K562 (cell line): ENCODE measurements around the gene ARFGAP1. TPM values are rescaled to one million over a fixed set of nuclear protein-coding genes. Genes with fewer than 3 reads are reported as not detected.

Experiments
- ATAC-seq: fragments of 200-7000 bp; cut with Tn5 transposase; 3 replicates; pipeline ENCODE4 v1.9.1; 2020; ENCODE audit warnings: moderate library complexity
- BruUV-seq: library from RNA; stranded (reverse); fragments of 400-500 nt; replicated peaks from 2 replicates; lab custom pipeline; 2021; lab: Mats Ljungman, UMichigan
- CTCF ChIA-PET: fragments of 300-600 bp; formaldehyde crosslinking; extraction: SDS; loops from one replicate; lab custom pipeline; 2021; ENCODE audit warnings: low intra/inter-chr PET ratio; lab: Yijun Ruan, JAX
- POLR2A ChIA-PET: fragments of 300-600, 350-650 bp; sonication (Branson Sonifier 250); formaldehyde crosslinking; extraction: SDS; loops from one replicate; lab custom pipeline; 2021; ENCODE audit warnings: antibody characterized with exemption, inconsistent platforms; lab: Yijun Ruan, JAX
- DNase-seq, 4 experiments: peaks; one replicate each; pipeline versions ENCODE4 v3.0.0 to v3.0.0-alpha.2; 2011 to 2018; ENCODE audit warnings: low spot score in 3 of 4, mixed read lengths in 3 of 4; ENCODE audit errors: extremely low read depth in 1 of 4
- FAIRE-seq: peaks from 2 replicates; lab custom pipeline; 2011; peaks lifted over from hg19 to GRCh38; lab: Jason Lieb, UNC
- H2AFZ ChIP-seq: 2 replicates; pipeline ENCODE4 v1.6.0; 2011; ENCODE audit warnings: low read depth, low read length, control low read depth, inconsistent platforms
- H3K27ac ChIP-seq: fragments of 200-600 bp; 3 replicates; pipeline ENCODE4 v1.8.0; 2011; ENCODE audit warnings: low read depth, mild to moderate bottlenecking, control low read depth, inconsistent platforms, low read length, moderate library complexity, mixed read lengths; ENCODE audit errors: extremely low read depth
- H3K27me3 ChIP-seq, 2 experiments: fragments of 300-600 bp in 1 of 2; 2 replicates in 1 of 2; 3 replicates in 1 of 2; pipeline versions ENCODE4 v1.6.0 to v1.8.0; 2011; ENCODE audit warnings: inconsistent platforms in 2 of 2, low read length in 2 of 2, mild to moderate bottlenecking in 1 of 2, mixed read lengths in 1 of 2, moderate library complexity in 1 of 2; ENCODE audit not compliant: control insufficient read depth in 2 of 2, insufficient read depth in 2 of 2
- H3K36me3 ChIP-seq: fragments of 300-600 bp; 3 replicates; pipeline ENCODE4 v1.8.0; 2011; ENCODE audit warnings: mild to moderate bottlenecking, low read length, inconsistent platforms; ENCODE audit not compliant: control insufficient read depth, insufficient read depth
- H3K4me1 ChIP-seq, 2 experiments: fragments of 200-600 bp in 1 of 2; replicated peaks in 1 of 2; 2 replicates in 1 of 2; 3 replicates in 1 of 2; pipeline versions ENCODE4 v1.5.1 to v1.8.0; 2011; ENCODE audit warnings: inconsistent platforms in 2 of 2, low read length in 2 of 2, mild to moderate bottlenecking in 1 of 2, mixed read lengths in 1 of 2, moderate library complexity in 1 of 2; ENCODE audit not compliant: control insufficient read depth in 2 of 2, insufficient read depth in 2 of 2
- H3K4me2 ChIP-seq: 2 replicates; pipeline ENCODE4 v1.6.1; 2011; ENCODE audit warnings: low read length, control low read depth, inconsistent platforms, mixed read lengths; ENCODE audit not compliant: insufficient read depth
- H3K4me3 ChIP-seq: fragments of 200-600 bp; sonication (generic), shearing (Covaris generic); 2 replicates; pipeline ENCODE4 v1.5.1; 2016; ENCODE audit warnings: control low read depth, inconsistent platforms
- H3K79me2 ChIP-seq: fragments of 200-600 bp; 3 replicates; pipeline ENCODE4 v1.8.0; 2011; ENCODE audit warnings: low read length, inconsistent platforms; ENCODE audit not compliant: control insufficient read depth, insufficient read depth
- H3K9ac ChIP-seq, 2 experiments: 2 replicates each; pipeline versions ENCODE4 v1.6.0 to v1.6.1; 2011; ENCODE audit warnings: low read depth in 2 of 2, low read length in 2 of 2, control low read depth in 1 of 2, inconsistent platforms in 1 of 2, mild to moderate bottlenecking in 1 of 2, mixed read lengths in 1 of 2; ENCODE audit not compliant: insufficient read depth in 1 of 2
- H3K9me1 ChIP-seq: one replicate; pipeline ENCODE4 v1.6.0; 2011; ENCODE audit warnings: inconsistent platforms, mild to moderate bottlenecking, low read length, moderate library complexity; ENCODE audit not compliant: control insufficient read depth, insufficient read depth
- H3K9me3 ChIP-seq: replicated peaks from 2 replicates; pipeline ENCODE4 v1.5.1; 2011; ENCODE audit warnings: low read depth, low read length, inconsistent platforms; ENCODE audit not compliant: control insufficient read depth, insufficient read depth
- H4K20me1 ChIP-seq: replicated peaks from 2 replicates; pipeline ENCODE4 v1.6.1; 2011; ENCODE audit warnings: low read length, inconsistent platforms, mixed read lengths; ENCODE audit not compliant: control insufficient read depth, insufficient read depth
- CCNT2 ChIP-seq: IDR thresholded peaks from 2 replicates; pipeline ENCODE4 v1.6.1; 2011; ENCODE audit warnings: borderline replicate concordance, low read depth, mild to moderate bottlenecking, moderate library complexity, mixed read lengths, low read length; ENCODE audit not compliant: insufficient read length; ENCODE audit errors: extremely low read depth
- CEBPG ChIP-seq, 3 experiments: fragments of 200-800 bp in 1 of 3; sonication (Bioruptor generic) in 1 of 3; sonication (generic) in 1 of 3; formaldehyde crosslinking in 1 of 3; IDR thresholded peaks in 2 of 3; conservative IDR thresholded peaks in 1 of 3; 2 replicates each; pipeline versions ENCODE4 v1.6.1 to v1.8.0; 2016 to 2022; ENCODE audit warnings: missing compliant biosample characterization in 2 of 3, missing genetic modification characterization in 2 of 3, mild to moderate bottlenecking in 1 of 3, missing genetic modification reagents in 1 of 3
- ESRRB ChIP-seq: fragments of 250-450 bp; sonication (Bioruptor Pico); IDR thresholded peaks from 2 replicates; pipeline ENCODE4 v1.5.0; 2020; ENCODE audit warnings: mild to moderate bottlenecking, moderate library complexity, borderline replicate concordance
- FOXA1 ChIP-seq: fragments of 450-650 bp; IDR thresholded peaks from 2 replicates; pipeline ENCODE4 v1.6.1; 2016; ENCODE audit warnings: mild to moderate bottlenecking, borderline replicate concordance
- HDAC1 ChIP-seq, 2 experiments: fragments of 450-650 bp; IDR thresholded peaks; 2 replicates each; pipeline ENCODE4 v1.6.1; 2016 to 2017; ENCODE audit warnings: inconsistent platforms in 1 of 2, mild to moderate bottlenecking in 1 of 2, moderate library complexity in 1 of 2
- JUN ChIP-seq, 2 experiments: sonication (generic) in 1 of 2; formaldehyde crosslinking in 1 of 2; IDR thresholded peaks; 2 replicates each; pipeline versions ENCODE4 v1.6.1 to v1.8.0; 2012 to 2022; ENCODE audit warnings: borderline replicate concordance in 2 of 2, mild to moderate bottlenecking in 2 of 2, improper control_type of control experiment in 1 of 2, low read depth in 1 of 2, low read length in 1 of 2, missing genetic modification reagents in 1 of 2
- PHF8 ChIP-seq: fragments of 200-600 bp; sonication (generic); IDR thresholded peaks from 2 replicates; pipeline ENCODE4 v1.6.1; 2012; ENCODE audit warnings: mixed run types, mild to moderate bottlenecking, inconsistent platforms, low read length, moderate library complexity, borderline replicate concordance
- RBFOX2 ChIP-seq: fragments of 200-400 bp; formaldehyde crosslinking; IDR thresholded peaks from 2 replicates; pipeline ENCODE4 v1.6.1; 2017; ENCODE audit warnings: low read depth, mild to moderate bottlenecking, low read length, moderate library complexity
- RBM25 ChIP-seq: fragments of 200-400 bp; formaldehyde crosslinking; IDR thresholded peaks from 2 replicates; pipeline ENCODE4 v1.6.1; 2018; ENCODE audit warnings: low read length, low read depth, moderate library complexity; ENCODE audit not compliant: severe bottlenecking
- TEAD2 ChIP-seq: fragments of 450-650 bp; IDR thresholded peaks from 2 replicates; pipeline ENCODE4 v1.6.1; 2016; ENCODE audit warnings: missing genetic modification characterization, control low read depth, missing compliant biosample characterization
- TSC22D4 ChIP-seq: fragments of 450-650 bp; IDR thresholded peaks from 2 replicates; pipeline ENCODE4 v1.6.1; 2016; ENCODE audit warnings: missing genetic modification characterization, missing biosample characterization, control low read depth
- ZNF184 ChIP-seq: sonication (generic); formaldehyde crosslinking; IDR thresholded peaks from 2 replicates; pipeline ENCODE4 v1.5.0; 2020; ENCODE audit warnings: missing genetic modification reagents
- ZNF224 ChIP-seq: sonication (generic); formaldehyde crosslinking; IDR thresholded peaks from 2 replicates; pipeline ENCODE4 v1.8.0; 2022; ENCODE audit warnings: mild to moderate bottlenecking, missing genetic modification reagents
- ZNF23 ChIP-seq: fragments of 250-450 bp; sonication (Bioruptor Pico); IDR thresholded peaks from 2 replicates; pipeline ENCODE4 v1.4.0; 2020; ENCODE audit warnings: mild to moderate bottlenecking
- ZNF347 ChIP-seq: fragments of 450-650 bp; formaldehyde crosslinking; IDR thresholded peaks from 2 replicates; pipeline ENCODE4 v1.4.0; 2020; ENCODE audit warnings: low read depth, mild to moderate bottlenecking, moderate library complexity
- ZNF444 ChIP-seq: fragments of 250-450 bp; sonication (Bioruptor Pico); IDR thresholded peaks from 2 replicates; pipeline ENCODE4 v1.4.0; 2020; ENCODE audit warnings: mild to moderate bottlenecking, moderate library complexity
- ZNF695 ChIP-seq: fragments of 450-650 bp; formaldehyde crosslinking; IDR thresholded peaks from 2 replicates; pipeline ENCODE4 v1.4.0; 2020; ENCODE audit warnings: mild to moderate bottlenecking, moderate library complexity
- WGBS: fragments of 100-300 bp; shearing (Covaris generic); methylation state at CpG from one replicate; pipeline ENCODE4 v1.1.6; 2016; ENCODE audit warnings: low coverage, mixed read lengths; ENCODE audit not compliant: insufficient coverage; ENCODE audit errors: missing lambda C conversion rate; 5-methylcytosine and 5-hydroxymethylcytosine counted together
- in situ Hi-C: fragments of 300-500 bp; cut with MboI; formaldehyde crosslinking; loops from 4 replicates; pipeline ENCODE4 v1.15.0; 2018; ENCODE audit warnings: inconsistent platforms, mixed read lengths
- intact Hi-C: fragments of 100-400 bp; cut with micrococcal nuclease; formaldehyde crosslinking; loops from 2 replicates; pipeline ENCODE4 v1.14.2; 2022
- polyA plus RNA-seq, 8 experiments: library from polyadenylated mRNA; depleted of rRNA in 4 of 8; stranded (reverse) in 5 of 8; unstranded in 3 of 8; fragments of >200 nt; fragmentation: Nextera tagmentation in 2 of 8; fragmentation: Illumina TruSeq in 1 of 8; extraction: Ambion mirVana in 2 of 8; extraction: Trizol in 1 of 8; gene quantifications; 2 replicates each; pipeline versions ENCODE4 v1.2.1 to v1.2.3, GENCODE V29; 2011 to 2014; ENCODE audit warnings: inconsistent platforms in 1 of 8, missing spikeins in 1 of 8
- total RNA-seq, 7 experiments: library from RNA; depleted of rRNA in 6 of 7; stranded (reverse); fragments of >200 nt in 6 of 7; fragmentation: Illumina TruSeq in 2 of 7; extraction: Trizol in 2 of 7; gene quantifications; 2 replicates each; pipeline versions ENCODE4 v1.2.1 to v1.2.3, GENCODE V29; 2011 to 2021; ENCODE audit warnings: low replicate concordance in 1 of 7
- TF ChIP-seq, protein P1 (sequence below): fragments of 250-450 bp; sonication (Bioruptor Pico); IDR thresholded peaks from 2 replicates; pipeline ENCODE4 v1.8.0; 2021; ENCODE audit warnings: mild to moderate bottlenecking, moderate library complexity

Gene ARFGAP1
- total and polyA plus RNA-seq, 9 of the 15 experiments (the other 6 are each of a cell fraction or from before 2014, with no cell fraction given): 0.53 to 102 (median 33.5) TPM

DNA sequence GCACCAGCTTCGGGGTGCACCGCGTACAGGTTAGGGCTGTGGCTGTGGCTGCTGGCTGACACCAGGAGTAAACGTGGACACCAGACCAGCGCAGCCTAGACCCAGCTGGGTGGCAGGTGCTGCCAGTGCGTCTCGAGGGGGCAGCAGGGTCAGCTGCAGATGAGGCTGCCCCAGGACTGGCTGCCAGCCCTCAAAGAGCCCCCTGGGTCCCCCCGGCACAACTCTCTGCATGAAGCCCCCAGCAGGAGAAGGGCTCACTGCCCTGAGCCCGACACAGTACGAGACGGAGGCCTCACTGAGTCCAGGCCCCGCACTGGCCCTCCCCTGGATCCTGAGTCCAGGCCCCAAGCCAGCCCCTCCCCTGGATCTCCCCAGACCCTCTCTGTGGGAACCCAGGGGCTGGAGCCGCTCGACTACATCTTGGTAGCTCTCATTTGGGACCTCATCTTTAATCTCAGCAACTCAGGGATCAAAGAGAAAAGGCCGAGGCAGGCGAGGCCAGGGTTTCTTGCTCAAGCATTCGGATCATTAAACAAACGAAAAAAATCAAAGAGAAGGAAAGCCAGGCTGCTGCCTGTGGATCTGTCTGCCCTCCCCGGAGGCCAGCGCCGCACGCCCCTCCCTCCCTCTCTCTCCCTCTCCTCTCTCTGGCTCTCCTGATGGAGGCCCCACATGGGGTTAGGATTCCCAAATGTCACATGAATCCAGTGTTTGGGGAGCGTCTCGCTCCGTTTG lies 11.4 kb upstream of the ARFGAP1 start:
- Histone ChIP-seq H3K27ac (no peak overlapping the region), H3K9me1 (no peaks in the 10 kb centered on the region), H3K79me2 (no peaks in the 10 kb centered on the region), H4K20me1 (0 out of 2 replicates have a peak, but pooled peaks cover 11% of the 10 kb centered on the region), H3K36me3 (no peaks in the 10 kb centered on the region), H3K4me1 (peaks cover 11 to 23% of the 10 kb centered on the region in 2 experiments), H3K4me3 (no peak overlapping the region), H3K4me2 (no peak overlapping the region), H3K9ac (no peak overlapping the region; a peak in 2 of 4 replicates), H2AFZ (no peak overlapping the region), H3K9me3 (no peaks in the 10 kb centered on the region), H3K27me3 (peaks cover 29 to 66% of the 10 kb centered on the region in 2 experiments; a peak in 4 of 5 replicates)
- peak; percentile 36; the same call in 1 of the 3 replicates for ATAC-seq
- intact Hi-C loops (no loop called here), in situ Hi-C loops (no loop called here)
- ChIA-PET POLR2A (interaction anchor here (0.7 kb wide), 1 partner anchor 12 kb away, joined by 3 read pairs; no protein-coding TSS in a partner anchor), CTCF (no interaction called here)
- DNase-seq: no peak
- 12% methylated on average over 25 of the region's 25 CpGs for whole genome bisulfite sequencing
- FAIRE-seq: no peak
- no TSS peak for BruUV-seq
- TF ChIP-seq RBFOX2 (no peak), RBM25 (no peak), ZNF347 (CRISPR knock-in tag) (no peak), JUN (IDR thresholded peaks at IDR 0.05; ENCODE audit: borderline replicate concordance, low read depth, low read length) (no peak), JUN (CRISPR knock-in tag; IDR thresholded peaks at IDR 0.05; ENCODE audit: borderline replicate concordance) (no peak), ZNF444 (CRISPR knock-in tag) (no peak), PHF8 (no peak), HDAC1 (IDR thresholded peaks at IDR 0.05) (no peak), ZNF224 (no peak), TSC22D4 (tag) (no peak), CCNT2 (no peak), ZNF23 (CRISPR knock-in tag) (no peak), CEBPG (CRISPR knock-in tag; IDR thresholded peaks at IDR 0.05) (no peak), CEBPG (tag; conservative IDR thresholded peaks at IDR 0.05 in 1 of 2, IDR thresholded peaks at IDR 0.05 in 1 of 2) (no peak), TEAD2 (tag) (no peak), FOXA1 (no peak), ZNF695 (CRISPR knock-in tag) (no peak), ZNF184 (no peak), ESRRB (no peak)
- TF ChIP-seq, protein P1, sequence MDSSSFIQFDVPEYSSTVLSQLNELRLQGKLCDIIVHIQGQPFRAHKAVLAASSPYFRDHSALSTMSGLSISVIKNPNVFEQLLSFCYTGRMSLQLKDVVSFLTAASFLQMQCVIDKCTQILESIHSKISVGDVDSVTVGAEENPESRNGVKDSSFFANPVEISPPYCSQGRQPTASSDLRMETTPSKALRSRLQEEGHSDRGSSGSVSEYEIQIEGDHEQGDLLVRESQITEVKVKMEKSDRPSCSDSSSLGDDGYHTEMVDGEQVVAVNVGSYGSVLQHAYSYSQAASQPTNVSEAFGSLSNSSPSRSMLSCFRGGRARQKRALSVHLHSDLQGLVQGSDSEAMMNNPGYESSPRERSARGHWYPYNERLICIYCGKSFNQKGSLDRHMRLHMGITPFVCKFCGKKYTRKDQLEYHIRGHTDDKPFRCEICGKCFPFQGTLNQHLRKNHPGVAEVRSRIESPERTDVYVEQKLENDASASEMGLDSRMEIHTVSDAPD: no peak
